Activated CD8-positive, alpha-beta T cell treated with anti-CD3 and anti-CD28 coated beads, Interleukin-2, amount 10 ng/mL, durations not matched to agents 7 days and 5 days (primary cell): ENCODE measurements around the gene ALPL. TPM values are rescaled to one million over a fixed set of nuclear protein-coding genes. Genes with fewer than 3 reads are reported as not detected.

Experiments used
- ATAC-seq: fragments of 150-1000 bp; cut with Tn5 transposase; one replicate; pipeline ENCODE4 v1.10.0; 2021; ENCODE audit warnings: moderate library complexity
- CTCF ChIA-PET: fragments of 350-600 bp; sonication (Branson Sonifier 250); formaldehyde crosslinking; loops from one replicate; lab custom pipeline; 2021; ENCODE audit warnings: antibody characterized with exemption; lab: Charles Lee
- POLR2A ChIA-PET: fragments of 350-600 bp; sonication (Branson Sonifier 250); formaldehyde crosslinking; loops from one replicate; lab custom pipeline; 2021; ENCODE audit warnings: antibody characterized with exemption; lab: Charles Lee
- DNase-seq: peaks from one replicate; pipeline ENCODE4 v3.0.0-alpha.2; 2020
- H3K27ac Mint-ChIP-seq: one replicate; pipeline ENCODE4 v1.8.0; 2021; ENCODE audit warnings: mild to moderate bottlenecking, mixed read lengths
- H3K27me3 Mint-ChIP-seq: one replicate; pipeline ENCODE4 v1.8.0; 2021; ENCODE audit warnings: low read depth, mixed read lengths
- H3K36me3 Mint-ChIP-seq: one replicate; pipeline ENCODE4 v1.8.0; 2021; ENCODE audit warnings: low read depth, mixed read lengths
- H3K4me1 Mint-ChIP-seq: one replicate; pipeline ENCODE4 v1.8.0; 2021; ENCODE audit warnings: low read depth, mixed read lengths
- H3K4me3 Mint-ChIP-seq: one replicate; pipeline ENCODE4 v1.8.0; 2021; ENCODE audit warnings: mild to moderate bottlenecking, mixed read lengths
- H3K9me3 Mint-ChIP-seq: one replicate; pipeline ENCODE4 v1.8.0; 2022; ENCODE audit warnings: mixed read lengths; ENCODE audit not compliant: insufficient read depth
- total RNA-seq, 2 experiments: library from RNA; stranded (reverse); gene quantifications; one replicate each; pipeline ENCODE4 v1.2.3, GENCODE V29; 2021

ALPL gene
- total RNA-seq, 2 experiments from 2014 or later = not detected

- peaks cover 10% of the 10 kb centered on the region for H3K4me1 Mint-ChIP-seq
- no peak for DNase-seq
- H3K27ac Mint-ChIP-seq = no peak overlapping the region
- no peaks in the 10 kb centered on the region for H3K9me3 Mint-ChIP-seq
- POLR2A ChIA-PET = no interaction called here
- CTCF ChIA-PET = interaction anchor here (0.8 kb wide), 1 partner anchor 260 kb away, joined by 4 read pairs; no protein-coding TSS in a partner anchor
- ATAC-seq = no peak
- no peaks in the 10 kb centered on the region for H3K36me3 Mint-ChIP-seq
- peaks cover 22% of the 10 kb centered on the region for H3K27me3 Mint-ChIP-seq
- no peak overlapping the region for H3K4me3 Mint-ChIP-seq
Measured at GRCh38 chr1:21492356-21492625, 16.9 kb upstream of the ALPL start.

- Mint-ChIP-seq H3K9me3 (no peaks in the 10 kb centered on the region), H3K27ac (no peak overlapping the region), H3K36me3 (no peaks in the 10 kb centered on the region), H3K4me3 (no peak overlapping the region), H3K4me1 (no peaks in the 10 kb centered on the region), H3K27me3 (peaks cover 26% of the 10 kb centered on the region)
- ChIA-PET POLR2A (no interaction called here), CTCF (no interaction called here)
- DNase-seq (no peak), ATAC-seq (no peak)
Measured at GRCh38 chr1:21494196-21494595, 15.0 kb upstream of the ALPL start.

GRCh38 chr1:21495225-21495820 lies 13.9 kb upstream of the ALPL start:
- no peak for ATAC-seq
- POLR2A ChIA-PET = no interaction called here
- DNase-seq = no peak

GRCh38 chr1:21496063-21496462 lies 13.2 kb upstream of the ALPL start:
- peaks cover 23% of the 10 kb centered on the region for H3K27me3 Mint-ChIP-seq
- H3K4me1 Mint-ChIP-seq = no peaks in the 10 kb centered on the region
- POLR2A ChIA-PET = no interaction called here
- no peak overlapping the region for H3K27ac Mint-ChIP-seq
- DNase-seq (no peak), ATAC-seq (no peak)
- CTCF ChIA-PET = no interaction called here
- no peak overlapping the region for H3K4me3 Mint-ChIP-seq
- H3K9me3 Mint-ChIP-seq = no peaks in the 10 kb centered on the region
- H3K36me3 Mint-ChIP-seq = no peaks in the 10 kb centered on the region

More at GRCh38 chr1:21495225-21495820, 13.9 kb upstream of the ALPL start:
- Mint-ChIP-seq H3K27ac (no peak overlapping the region), H3K4me1 (no peaks in the 10 kb centered on the region), H3K27me3 (peaks cover 26% of the 10 kb centered on the region), H3K36me3 (no peaks in the 10 kb centered on the region), H3K4me3 (no peak overlapping the region), H3K9me3 (no peaks in the 10 kb centered on the region)
- CTCF ChIA-PET = interaction anchor here (1.0 kb wide), 1 partner anchor 125 kb away, joined by 3 read pairs; no protein-coding TSS in a partner anchor

GRCh38 chr1:21496886-21497285 lies 12.3 kb upstream of the ALPL start:
- ChIA-PET CTCF (no interaction called here), POLR2A (no interaction called here)
- H3K27me3 Mint-ChIP-seq = peaks cover 20% of the 10 kb centered on the region
- no peak for DNase-seq
- no peak overlapping the region for H3K27ac Mint-ChIP-seq
- H3K4me3 Mint-ChIP-seq = no peak overlapping the region
- no peaks in the 10 kb centered on the region for H3K9me3 Mint-ChIP-seq
- no peak for ATAC-seq
- no peaks in the 10 kb centered on the region for H3K4me1 Mint-ChIP-seq
- H3K36me3 Mint-ChIP-seq = no peaks in the 10 kb centered on the region

GRCh38 chr1:21497466-21498061 lies 11.7 kb upstream of the ALPL start:
- no peaks in the 10 kb centered on the region for H3K4me1 Mint-ChIP-seq
- DNase-seq (no peak), ATAC-seq (no peak)
- H3K36me3 Mint-ChIP-seq = no peaks in the 10 kb centered on the region
- ChIA-PET POLR2A (no interaction called here), CTCF (no interaction called here)
- no peaks in the 10 kb centered on the region for H3K9me3 Mint-ChIP-seq
- no peak overlapping the region for H3K27ac Mint-ChIP-seq
- H3K4me3 Mint-ChIP-seq = no peak overlapping the region
- peaks cover 17% of the 10 kb centered on the region for H3K27me3 Mint-ChIP-seq

GRCh38 chr1:21499283-21499950 lies 9.8 kb upstream of the ALPL start:
- DNase-seq (no peak), ATAC-seq (no peak)
- H3K36me3 Mint-ChIP-seq = no peaks in the 10 kb centered on the region
- no peaks in the 10 kb centered on the region for H3K4me1 Mint-ChIP-seq
- CTCF ChIA-PET = interaction anchor here (1.5 kb wide), 1 partner anchor 10 kb away, joined by 7 read pairs; the partner anchor contains the start of gene ALPL
- H3K27ac Mint-ChIP-seq = no peak overlapping the region
- no peaks in the 10 kb centered on the region for H3K9me3 Mint-ChIP-seq
- H3K4me3 Mint-ChIP-seq = no peak overlapping the region
- POLR2A ChIA-PET = interaction anchor here (0.6 kb wide), 1 partner anchor 103 kb away, joined by 3 read pairs; no protein-coding TSS in a partner anchor
- H3K27me3 Mint-ChIP-seq = peaks cover 14% of the 10 kb centered on the region

GRCh38 chr1:21503706-21504377 lies 5.4 kb upstream of the ALPL start:
- no peak overlapping the region for H3K27ac Mint-ChIP-seq
- CTCF ChIA-PET = no interaction called here
- no peak for ATAC-seq
- H3K4me3 Mint-ChIP-seq = no peak overlapping the region
- POLR2A ChIA-PET = no interaction called here
- no peaks in the 10 kb centered on the region for H3K9me3 Mint-ChIP-seq
- no peaks in the 10 kb centered on the region for H3K36me3 Mint-ChIP-seq
- peaks cover 13% of the 10 kb centered on the region for H3K27me3 Mint-ChIP-seq
- peaks cover 2% of the 10 kb centered on the region for H3K4me1 Mint-ChIP-seq
- no peak for DNase-seq

- H3K27ac Mint-ChIP-seq = no peak overlapping the region
- CTCF ChIA-PET = no interaction called here
Measured at GRCh38 chr1:21506804-21507203, 2.4 kb upstream of the ALPL start.

GRCh38 chr1:21507511-21508270 lies 1.5 kb upstream of the ALPL start:
- POLR2A ChIA-PET = no interaction called here
- Mint-ChIP-seq H3K36me3 (no peaks in the 10 kb centered on the region), H3K4me3 (no peak overlapping the region), H3K27ac (no peak overlapping the region), H3K9me3 (no peaks in the 10 kb centered on the region), H3K27me3 (peaks cover 34% of the 10 kb centered on the region), H3K4me1 (peaks cover 4% of the 10 kb centered on the region)
- no peak for DNase-seq
- no peak for ATAC-seq
- CTCF ChIA-PET = interaction anchor here (1.5 to 2.8 kb wide), 2 partner anchors 8 to 11 kb away, joined by 5 to 7 read pairs; no protein-coding TSS in a partner anchor

More at GRCh38 chr1:21506804-21507203, 2.4 kb upstream of the ALPL start:
- ATAC-seq (no peak), DNase-seq (no peak)
- Mint-ChIP-seq H3K27me3 (peaks cover 32% of the 10 kb centered on the region), H3K9me3 (no peaks in the 10 kb centered on the region), H3K4me1 (peaks cover 4% of the 10 kb centered on the region), H3K36me3 (no peaks in the 10 kb centered on the region), H3K4me3 (no peak overlapping the region)
- POLR2A ChIA-PET = interaction anchor here (1.0 kb wide), 1 partner anchor 873 kb away, joined by 4 read pairs; no protein-coding TSS in a partner anchor

- Mint-ChIP-seq H3K4me3 (no peak overlapping the region), H3K4me1 (peaks cover 4% of the 10 kb centered on the region), H3K27ac (no peak overlapping the region), H3K9me3 (no peaks in the 10 kb centered on the region), H3K36me3 (no peaks in the 10 kb centered on the region), H3K27me3 (peaks cover 35% of the 10 kb centered on the region)
- POLR2A ChIA-PET = no interaction called here
- DNase-seq = peak; percentile 58
- peak; percentile 91 for ATAC-seq
- CTCF ChIA-PET = interaction anchor here (1.1 to 2.8 kb wide), 4 partner anchors 9 to 27 kb away, joined by 3 to 7 read pairs (median 4); no protein-coding TSS in a partner anchor
Measured at GRCh38 chr1:21508580-21509350, 458 bp upstream of the ALPL start.
